T-helper 1 cell (primary cell): Measurements from ENCODE around the gene CCDC146.

Experiments used
- DNase-seq, 5 donors: peaks; one replicate each; pipeline ENCODE4 v3.0.0-alpha.2; 2012 to 2020

The CCDC146 gene

GRCh38 chr7:77290425-77290824 lies 168.0 kb downstream of the CCDC146 start:
- no peak for DNase-seq

- no peak for DNase-seq
Measured at GRCh38 chr7:77293046-77293445, 170.6 kb downstream of the CCDC146 start.

GRCh38 chr7:77295549-77295948 lies 173.1 kb downstream of the CCDC146 start:
- no peak for DNase-seq

- no peak for DNase-seq
Measured at GRCh38 chr7:77306231-77307067, 184.0 kb downstream of the CCDC146 start.

- no peak for DNase-seq
Measured at GRCh38 chr7:77308792-77309191, 186.4 kb downstream of the CCDC146 start.

- DNase-seq = no peak
Measured at GRCh38 chr7:77309714-77310220, 187.4 kb downstream of the CCDC146 start.

- DNase-seq = no peak
Measured at GRCh38 chr7:77310982-77311381, 188.6 kb downstream of the CCDC146 start.

GRCh38 chr7:77313085-77313484 lies 190.7 kb downstream of the CCDC146 start:
- no peak for DNase-seq

- DNase-seq = no peak
Measured at GRCh38 chr7:77313876-77314480, 191.6 kb downstream of the CCDC146 start.

- no peak for DNase-seq
Measured at GRCh38 chr7:77315182-77315591, 192.8 kb downstream of the CCDC146 start.

- DNase-seq = no peak
Measured at GRCh38 chr7:77316219-77316978, 194.0 kb downstream of the CCDC146 start.

- no peak for DNase-seq
Measured at GRCh38 chr7:77318019-77318418, 195.6 kb downstream of the CCDC146 start.

- no peak for DNase-seq
Measured at GRCh38 chr7:77320137-77320536, 197.7 kb downstream of the CCDC146 start.

GRCh38 chr7:77320714-77321113 lies 198.3 kb downstream of the CCDC146 start:
- DNase-seq = no peak

GRCh38 chr7:77321300-77321699 lies 198.9 kb downstream of the CCDC146 start:
- DNase-seq = no peak

- DNase-seq = no peak
Measured at GRCh38 chr7:77326131-77326530, 203.7 kb downstream of the CCDC146 start.

- no peak for DNase-seq
Measured at GRCh38 chr7:77327067-77327931, 204.9 kb downstream of the CCDC146 start.

- peak in 2 of 5 donors; percentile 2 to 54 for DNase-seq
Measured at GRCh38 chr7:77327932-77328628, 205.7 kb downstream of the CCDC146 start.

- no peak for DNase-seq
Measured at GRCh38 chr7:77328669-77329068, 206.3 kb downstream of the CCDC146 start.

- no peak for DNase-seq
Measured at GRCh38 chr7:77329466-77330168, 207.2 kb downstream of the CCDC146 start.
